ENCODE data around the gene MYO3B.

GRCh38 chr2:170502361-170503130, 324.6 kb downstream of the MYO3B start:
- no peak for TF ChIP-seq EZH2 (IDR thresholded peaks at IDR 0.05)
- no peak for TF ChIP-seq POLR2AphosphoS5 (IDR thresholded peaks at IDR 0.05; ENCODE audit: borderline replicate concordance, low read depth, low read length)
- TF ChIP-seq FOXP2 (optimal IDR thresholded peaks at IDR 0.05; ENCODE audit: control extremely low read depth, extremely low read length, insufficient read depth) = no peak
